Panc1 (cell line): Measurements from ENCODE around the gene PRKACB.

ENCODE experiments used
- CTCF ChIP-seq: fragments of 450-650 bp; IDR thresholded peaks from 2 replicates; pipeline ENCODE4 v1.5.1; 2017; ENCODE audit warnings: mild to moderate bottlenecking
- POLR2AphosphoS5 ChIP-seq: IDR thresholded peaks from 2 replicates; pipeline ENCODE4 v1.6.1; 2012; ENCODE audit warnings: mild to moderate bottlenecking, low read depth, low read length, moderate library complexity
- REST ChIP-seq, 2 experiments: IDR thresholded peaks; 2 replicates each; pipeline ENCODE4 v1.6.1; 2011 to 2012; ENCODE audit warnings: low read depth in 2 of 2, control low read depth in 1 of 2, low read length in 1 of 2, mild to moderate bottlenecking in 1 of 2, moderate library complexity in 1 of 2; ENCODE audit not compliant: insufficient read depth in 1 of 2
- TCF7L2 ChIP-seq: IDR thresholded peaks from 2 replicates; pipeline ENCODE4 v1.6.1; 2011; ENCODE audit warnings: mild to moderate bottlenecking, low read depth, low read length, inconsistent platforms

GRCh38 chr1:84266748-84267147 lies 122.7 kb downstream of the PRKACB start:
- TF ChIP-seq CTCF (no peak), TCF7L2 (no peak), REST (IDR thresholded peaks at IDR 0.05; ENCODE audit: insufficient read depth in 1 of 2, low read depth in 2 of 2, low read length in 1 of 2) (no peak), POLR2AphosphoS5 (no peak)
